NCI-H146 treated with DMSO at 0.1 percent for 48 hours (cell line): ENCODE results near the gene PDCD1.

Source experiments
- DNase-seq: peaks from one replicate; lab custom pipeline; 2025; ENCODE audit not compliant: unreplicated experiment; lab: John Stamatoyannopoulos, UW

PDCD1 gene

DNA sequence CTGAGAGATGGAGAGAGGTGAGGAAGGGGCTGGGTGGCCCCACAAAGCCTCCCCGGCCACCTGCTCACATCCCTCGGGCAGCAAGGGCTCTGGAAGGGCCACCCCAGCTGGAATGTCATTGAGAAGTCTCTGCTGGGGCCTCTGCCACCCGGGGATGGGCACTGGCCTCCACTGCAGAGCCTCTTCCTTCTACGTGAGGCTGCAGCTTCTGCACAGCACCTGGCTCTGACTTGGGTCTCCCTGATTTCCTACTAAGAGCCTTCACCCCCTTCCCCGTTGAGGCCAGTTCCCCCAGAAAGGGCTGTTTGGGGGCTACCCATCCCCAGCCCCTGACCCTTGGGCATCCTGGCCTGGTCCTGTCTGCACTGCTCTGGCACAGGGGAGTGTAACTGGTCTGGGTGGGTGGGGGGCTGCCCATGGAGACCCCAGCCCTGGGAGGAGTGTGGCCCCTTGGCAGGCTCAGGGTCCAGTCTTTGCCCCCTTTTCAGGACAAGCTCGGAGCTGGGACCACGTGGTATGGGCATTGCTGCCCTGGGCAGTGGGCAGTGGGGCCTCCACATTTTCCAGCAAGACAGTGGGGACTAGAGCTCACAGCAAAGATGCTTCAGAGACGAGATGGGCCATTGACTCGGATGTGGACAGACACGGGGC is 5.6 kb downstream of the PDCD1 start:
- no peak for DNase-seq

DNA sequence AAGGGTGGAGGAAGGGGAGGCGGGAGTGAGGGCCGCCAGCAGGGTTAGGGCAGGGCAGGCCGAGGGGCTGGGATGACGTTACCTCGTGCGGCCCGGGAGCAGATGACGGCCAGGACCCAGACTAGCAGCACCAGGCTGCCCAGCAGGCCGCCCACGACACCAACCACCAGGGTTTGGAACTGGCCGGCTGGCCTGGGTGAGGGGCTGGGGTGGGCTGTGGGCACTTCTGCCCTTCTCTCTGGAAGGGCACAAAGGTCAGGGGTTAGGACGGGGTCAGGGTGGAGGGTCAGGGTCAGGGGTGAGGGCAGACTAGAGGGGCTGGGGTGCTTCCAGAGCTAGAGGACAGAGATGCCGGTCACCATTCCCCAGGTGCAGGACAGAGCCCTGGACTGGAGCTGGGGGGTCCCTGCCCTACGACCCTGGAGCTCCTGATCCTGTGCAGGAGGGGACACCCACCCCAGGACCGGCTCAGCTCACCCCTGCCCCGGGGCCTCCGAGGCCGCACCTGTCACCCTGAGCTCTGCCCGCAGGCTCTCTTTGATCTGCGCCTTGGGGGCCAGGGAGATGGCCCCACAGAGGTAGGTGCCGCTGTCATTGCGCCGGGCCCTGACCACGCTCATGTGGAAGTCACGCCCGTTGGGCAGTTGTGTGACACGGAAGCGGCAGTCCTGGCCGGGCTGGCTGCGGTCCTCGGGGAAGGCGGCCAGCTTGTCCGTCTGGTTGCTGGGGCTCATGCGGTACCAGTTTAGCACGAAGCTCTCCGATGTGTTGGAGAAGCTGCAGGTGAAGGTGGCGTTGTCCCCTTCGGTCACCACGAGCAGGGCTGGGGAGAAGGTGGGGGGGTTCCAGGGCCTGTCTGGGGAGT is 6.3 kb downstream of the PDCD1 start:
- DNase-seq = no peak

DNA sequence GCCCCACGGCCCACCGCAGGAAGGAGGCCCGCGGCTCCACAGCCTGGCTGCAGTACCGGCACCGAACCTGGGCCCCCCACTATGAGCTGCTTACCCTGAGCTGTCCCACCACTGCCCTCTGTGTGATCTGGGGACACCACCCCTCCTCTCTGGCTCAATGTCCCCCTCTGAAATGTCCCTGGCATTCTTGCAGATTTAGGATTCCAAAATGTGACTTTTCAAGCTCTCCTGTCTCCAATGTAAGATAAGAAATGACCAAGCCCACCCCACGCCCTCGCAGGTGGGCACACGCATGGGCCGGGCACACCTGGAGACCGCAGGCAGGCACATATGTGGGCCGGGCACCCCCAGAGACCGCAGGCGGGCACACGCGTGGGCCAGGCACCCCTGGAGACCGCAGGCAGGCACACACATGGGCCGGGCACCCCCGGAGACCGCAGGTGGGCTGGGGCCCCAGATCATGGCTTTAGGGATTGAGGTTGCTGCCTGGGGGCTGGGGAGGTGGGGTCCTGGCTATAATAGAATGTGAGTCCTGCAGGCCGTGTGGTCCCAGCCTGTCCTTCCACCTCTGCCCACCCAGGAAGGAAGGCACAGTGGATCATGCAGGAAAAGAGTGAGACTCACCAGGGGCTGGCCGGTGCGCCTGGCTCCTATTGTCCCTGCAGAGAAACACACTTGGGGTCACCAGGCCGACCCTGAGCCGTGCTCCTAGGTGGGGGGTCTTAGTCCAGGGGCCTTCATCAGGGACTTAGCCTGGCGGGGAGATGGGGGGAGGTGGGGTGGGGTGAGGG is 7.2 kb downstream of the PDCD1 start:
- DNase-seq = no peak

DNA sequence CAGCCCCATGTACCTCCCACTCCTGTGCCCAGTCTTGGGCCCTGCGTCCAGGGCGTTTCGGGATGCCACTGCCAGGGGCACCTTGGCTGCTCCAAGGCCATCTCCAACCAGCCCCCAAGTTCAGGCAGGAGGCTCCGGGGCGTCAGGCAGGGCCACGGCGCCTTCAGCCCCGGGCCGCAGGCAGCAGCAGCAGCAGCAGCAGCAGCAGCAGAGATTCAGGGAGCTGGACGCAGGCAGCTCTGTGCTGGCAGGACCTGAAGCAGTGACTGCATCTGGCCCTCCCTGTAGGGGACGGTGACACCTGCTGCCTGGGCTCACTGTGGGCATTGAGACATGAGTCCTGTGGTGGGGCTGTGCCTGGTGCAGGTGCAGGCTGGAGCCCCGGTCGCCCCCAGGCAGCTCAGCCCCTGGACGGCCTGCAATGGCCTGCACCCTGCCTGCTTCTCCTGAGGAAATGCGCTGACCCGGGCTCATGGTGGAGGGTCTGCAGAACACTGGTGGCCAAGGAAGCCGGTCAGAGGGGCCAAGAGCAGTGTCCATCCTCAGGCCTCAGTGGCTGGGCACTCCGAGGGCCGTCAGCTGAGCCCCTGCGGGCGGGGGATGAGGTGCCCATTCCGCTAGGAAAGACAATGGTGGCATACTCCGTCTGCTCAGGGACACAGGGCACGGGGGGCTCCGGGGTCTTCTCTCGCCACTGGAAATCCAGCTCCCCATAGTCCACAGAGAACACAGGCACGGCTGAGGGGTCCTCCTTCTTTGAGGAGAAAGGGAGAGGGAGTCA is 8.0 kb downstream of the PDCD1 start:
- no peak for DNase-seq

DNA sequence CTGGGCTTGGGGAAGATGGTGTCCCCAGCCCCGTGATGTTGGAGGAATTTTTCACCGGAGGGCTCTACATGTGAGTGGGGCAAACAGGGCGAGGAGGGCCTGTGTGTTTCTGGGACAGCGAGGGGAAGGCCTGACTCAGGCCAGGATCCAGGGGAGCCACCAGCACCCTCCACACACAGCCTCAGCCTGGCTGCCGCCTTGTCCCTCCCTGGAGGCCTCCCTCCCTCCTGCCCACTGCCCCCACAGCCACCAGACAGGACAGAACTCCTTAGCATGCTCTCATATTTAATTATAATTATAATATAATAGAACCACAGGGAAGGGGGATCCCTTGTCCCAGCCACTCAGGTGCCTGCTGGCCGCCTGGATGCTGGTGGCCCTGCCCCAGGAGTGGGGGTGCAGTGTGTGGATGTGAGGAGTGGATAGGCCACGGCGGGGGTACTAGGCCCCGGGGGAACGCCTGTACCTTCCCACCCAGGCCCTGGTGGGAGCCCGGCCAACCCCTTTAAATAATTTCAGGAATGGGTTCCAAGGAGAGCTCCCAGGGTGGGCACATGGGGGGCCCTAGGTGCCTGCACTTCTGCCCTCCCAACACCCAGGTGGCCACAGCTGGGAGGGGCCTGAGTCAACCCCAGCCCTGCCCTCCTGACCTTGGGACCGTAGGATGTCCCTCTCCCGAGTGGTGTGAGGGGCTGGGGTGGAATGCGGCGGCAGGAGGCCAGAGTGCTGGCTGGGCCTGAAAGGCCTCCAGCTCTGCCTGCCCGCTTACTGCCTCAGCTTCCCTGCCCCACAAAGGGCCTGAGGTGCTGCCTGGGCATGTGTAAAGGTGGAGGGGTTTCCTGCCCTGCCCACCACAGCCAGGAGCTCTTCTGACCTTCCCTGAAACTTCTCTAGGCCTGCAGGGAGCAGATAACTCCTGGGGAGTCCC is 8.8 kb downstream of the PDCD1 start:
- no peak for DNase-seq

DNA sequence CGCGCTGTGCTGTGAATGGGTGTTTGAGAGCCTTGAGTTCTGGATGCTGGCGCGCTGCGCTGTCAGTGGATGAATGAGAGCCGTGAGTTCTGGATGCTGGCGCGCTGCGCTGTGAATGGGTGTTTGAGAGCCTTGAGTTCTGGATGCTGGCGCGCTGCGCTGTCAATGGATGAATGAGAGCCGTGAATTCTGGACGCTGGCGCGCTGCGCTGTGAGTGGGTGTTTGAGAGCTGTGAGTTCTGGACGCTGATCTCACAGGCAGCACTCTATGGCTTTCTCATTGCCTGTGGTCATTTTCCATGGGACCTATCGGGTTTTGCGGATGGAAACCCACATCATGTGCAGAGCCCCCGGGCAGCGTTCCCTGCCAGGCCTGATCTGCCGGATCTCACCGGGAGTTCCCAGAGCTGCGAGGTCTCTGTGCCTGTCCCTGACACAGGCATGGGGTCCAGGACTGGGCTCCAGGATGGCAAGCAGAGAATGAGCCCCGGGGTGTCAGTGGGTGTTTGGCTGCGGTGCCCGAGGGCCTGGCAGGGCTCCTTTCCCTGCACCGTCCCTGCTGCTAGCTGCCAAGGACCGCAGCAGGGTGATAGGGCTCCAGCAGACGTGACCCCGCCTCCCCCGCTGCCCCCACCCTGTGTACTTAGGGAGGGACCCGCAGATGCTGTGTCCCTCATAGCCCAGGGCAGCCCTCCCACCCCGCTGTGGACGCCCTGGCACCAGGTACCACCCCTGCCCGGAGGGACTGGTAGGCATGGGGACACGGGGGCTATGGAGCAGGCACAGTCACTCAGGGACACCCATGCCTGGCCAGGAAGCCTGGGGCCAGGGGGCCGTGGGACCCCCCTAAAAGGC is 9.7 kb downstream of the PDCD1 start:
- DNase-seq = no peak

DNA sequence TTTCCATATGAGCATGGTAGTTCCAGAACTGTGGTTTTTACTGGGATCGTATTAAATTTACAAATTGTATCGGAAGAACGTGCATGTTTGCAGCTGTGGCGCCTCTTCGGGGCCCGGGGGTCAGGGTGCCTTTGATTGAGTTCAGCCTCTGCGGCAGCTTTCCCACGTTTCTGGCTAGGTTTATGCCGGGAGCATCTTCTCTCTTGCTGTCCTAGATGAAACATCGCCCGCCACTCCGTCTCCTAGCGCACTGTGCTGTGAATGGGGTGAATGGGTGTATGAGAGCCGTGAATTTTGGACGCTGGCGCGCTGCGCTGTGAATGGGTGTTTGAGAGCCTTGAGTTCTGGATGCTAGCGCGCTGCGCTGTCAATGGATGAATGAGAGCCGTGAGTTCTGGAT is 12.3 kb downstream of the PDCD1 start:
- DNase-seq = no peak

DNA sequence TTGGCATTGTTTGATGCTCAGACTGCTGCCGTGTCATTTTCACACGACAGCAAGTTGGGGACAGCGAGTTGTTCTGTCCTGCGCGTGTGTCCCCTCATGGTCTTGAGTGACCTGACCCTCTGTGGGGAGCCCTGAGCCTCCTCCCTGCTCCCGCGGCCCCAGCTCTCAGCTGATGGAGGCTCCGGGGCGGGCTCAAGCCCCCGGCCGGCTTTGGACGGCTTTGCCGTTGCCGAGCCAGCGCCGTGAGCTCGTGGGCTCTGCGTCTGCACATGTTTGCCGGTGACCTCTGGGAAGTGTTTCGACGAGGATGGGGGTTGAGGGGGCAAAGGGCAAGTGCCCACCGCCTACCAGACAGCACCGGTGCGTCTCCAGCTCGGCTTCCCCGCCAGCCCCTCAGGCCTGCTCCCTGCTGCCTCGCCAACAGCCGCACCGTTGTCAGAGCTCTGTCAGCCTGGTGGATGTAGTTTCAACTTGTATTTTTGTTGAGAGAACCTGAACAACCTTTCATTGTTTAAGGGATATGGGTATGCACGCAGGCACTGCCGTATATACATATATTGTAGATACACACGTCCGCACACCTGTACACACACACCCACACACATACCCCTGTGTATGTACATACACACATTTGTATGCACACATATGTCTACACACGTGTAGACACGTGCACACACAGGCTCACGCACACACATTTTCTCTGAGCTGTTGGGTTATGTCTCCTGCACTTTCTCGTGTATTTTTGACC is 13.7 kb downstream of the PDCD1 start:
- no peak for DNase-seq

DNA sequence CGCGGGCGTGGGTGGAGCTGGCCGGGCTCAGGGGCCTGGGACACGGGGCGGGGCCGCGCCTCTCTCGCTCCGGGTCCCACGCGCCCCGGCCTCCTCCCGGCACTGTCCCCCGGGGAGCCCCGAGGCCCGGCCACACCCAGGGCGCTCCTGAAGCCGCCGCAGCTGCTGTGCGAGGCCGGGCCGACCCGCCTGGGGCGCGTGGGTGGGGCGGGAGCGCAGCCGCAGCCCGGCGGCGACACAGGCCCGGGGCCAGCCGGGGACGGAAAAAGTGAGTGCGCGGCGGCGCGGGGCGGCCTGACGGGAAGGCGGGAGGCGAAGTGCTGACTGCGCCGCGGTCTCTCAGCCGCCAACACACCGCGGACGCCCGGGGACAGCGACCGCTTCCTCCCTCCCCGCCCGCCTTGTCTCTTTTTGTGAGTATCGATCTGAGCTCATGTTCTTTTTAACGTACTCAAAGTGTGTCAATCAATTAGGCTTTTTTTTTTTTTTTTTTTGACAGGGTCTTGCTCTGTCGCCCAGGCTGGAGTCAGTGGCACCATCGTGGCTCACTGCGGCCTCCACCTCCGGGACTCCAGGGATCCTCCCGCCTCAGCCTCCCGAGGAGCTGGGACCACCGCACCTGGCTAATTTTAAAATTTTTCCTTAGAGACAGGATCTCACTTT is 14.5 kb downstream of the PDCD1 start:
- DNase-seq = no peak

DNA sequence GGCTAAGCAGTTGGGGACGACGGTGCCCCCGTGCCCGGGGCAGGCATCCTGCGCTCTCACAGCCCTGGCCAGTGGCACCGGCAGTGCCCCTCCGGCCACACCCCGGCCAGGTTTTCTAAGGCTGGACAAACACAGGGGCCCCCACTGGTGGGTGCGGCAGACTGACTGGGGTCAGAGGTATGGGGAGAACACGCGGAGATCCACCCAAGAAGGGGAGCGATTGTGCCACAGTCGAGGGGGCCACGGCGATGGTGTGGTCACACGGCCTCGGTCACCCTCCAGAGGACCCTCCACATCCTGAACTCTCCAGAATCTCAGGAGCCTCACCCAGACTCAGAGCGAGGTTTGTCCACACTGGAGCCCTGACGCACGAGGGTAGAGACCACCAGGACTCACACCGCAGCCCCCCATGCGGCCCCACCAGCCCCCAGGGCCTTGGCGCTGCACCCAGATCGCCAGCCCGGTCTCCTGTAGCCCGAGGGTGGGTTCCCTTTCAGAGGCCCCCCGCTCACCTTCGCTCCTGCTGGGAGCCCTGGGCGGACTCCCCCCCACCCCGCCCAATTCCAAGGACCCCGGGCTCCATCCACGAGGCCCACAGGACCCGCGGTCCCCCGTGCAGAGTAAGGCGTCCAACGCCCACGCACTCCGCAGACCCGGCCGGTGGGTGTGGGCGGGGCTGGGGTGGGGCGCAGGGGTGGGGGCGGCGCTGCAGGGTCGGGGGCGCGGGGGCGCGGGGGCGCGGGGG is 15.2 kb downstream of the PDCD1 start:
- no peak for DNase-seq

DNA sequence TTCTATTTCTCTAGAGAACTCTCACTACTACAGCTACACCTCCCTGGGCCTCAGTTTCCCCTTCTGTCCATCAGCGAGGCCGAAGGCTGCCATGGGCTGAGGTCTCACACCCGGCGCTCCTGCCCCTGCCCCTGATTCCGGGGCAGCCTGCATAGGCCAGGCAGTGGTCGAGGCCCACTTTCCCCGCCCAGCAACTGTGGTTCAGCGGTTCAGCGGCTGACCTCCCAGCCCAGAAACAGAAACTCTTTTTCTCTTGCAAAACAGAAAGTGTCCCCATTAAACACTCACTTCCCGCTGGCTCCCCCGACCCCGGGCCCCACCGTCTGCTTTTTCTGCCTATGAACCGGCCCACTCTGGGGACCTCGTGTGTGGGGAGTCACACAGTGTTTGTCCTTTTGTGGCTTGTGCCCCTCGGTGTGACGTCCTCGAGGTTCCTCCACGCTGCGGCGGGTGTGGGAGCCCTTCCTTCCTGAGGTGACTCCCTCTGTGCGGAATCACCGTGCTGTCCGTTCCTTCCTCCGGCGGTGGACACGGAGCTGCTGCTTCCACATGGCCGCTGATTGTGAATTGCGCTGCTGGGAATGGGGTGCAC is 16.0 kb downstream of the PDCD1 start:
- no peak for DNase-seq

DNA sequence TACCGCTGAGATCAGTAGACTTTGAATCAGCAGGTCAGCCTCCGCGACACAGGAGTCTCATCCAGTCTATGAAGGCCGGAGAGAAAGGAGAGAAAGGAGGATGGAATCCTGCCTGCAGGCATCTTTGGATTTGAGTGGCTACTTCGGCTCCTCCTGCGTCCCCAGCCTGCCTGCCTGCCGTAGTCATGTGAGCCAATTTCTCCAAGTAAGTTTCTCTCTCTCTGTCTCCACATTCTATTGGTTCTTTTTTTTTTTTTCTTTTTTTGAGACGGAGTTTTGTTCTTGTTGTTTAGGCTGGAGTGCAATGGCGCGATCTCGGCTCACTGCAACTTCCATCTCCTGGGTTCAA is 16.7 kb downstream of the PDCD1 start:
- no peak for DNase-seq

DNA sequence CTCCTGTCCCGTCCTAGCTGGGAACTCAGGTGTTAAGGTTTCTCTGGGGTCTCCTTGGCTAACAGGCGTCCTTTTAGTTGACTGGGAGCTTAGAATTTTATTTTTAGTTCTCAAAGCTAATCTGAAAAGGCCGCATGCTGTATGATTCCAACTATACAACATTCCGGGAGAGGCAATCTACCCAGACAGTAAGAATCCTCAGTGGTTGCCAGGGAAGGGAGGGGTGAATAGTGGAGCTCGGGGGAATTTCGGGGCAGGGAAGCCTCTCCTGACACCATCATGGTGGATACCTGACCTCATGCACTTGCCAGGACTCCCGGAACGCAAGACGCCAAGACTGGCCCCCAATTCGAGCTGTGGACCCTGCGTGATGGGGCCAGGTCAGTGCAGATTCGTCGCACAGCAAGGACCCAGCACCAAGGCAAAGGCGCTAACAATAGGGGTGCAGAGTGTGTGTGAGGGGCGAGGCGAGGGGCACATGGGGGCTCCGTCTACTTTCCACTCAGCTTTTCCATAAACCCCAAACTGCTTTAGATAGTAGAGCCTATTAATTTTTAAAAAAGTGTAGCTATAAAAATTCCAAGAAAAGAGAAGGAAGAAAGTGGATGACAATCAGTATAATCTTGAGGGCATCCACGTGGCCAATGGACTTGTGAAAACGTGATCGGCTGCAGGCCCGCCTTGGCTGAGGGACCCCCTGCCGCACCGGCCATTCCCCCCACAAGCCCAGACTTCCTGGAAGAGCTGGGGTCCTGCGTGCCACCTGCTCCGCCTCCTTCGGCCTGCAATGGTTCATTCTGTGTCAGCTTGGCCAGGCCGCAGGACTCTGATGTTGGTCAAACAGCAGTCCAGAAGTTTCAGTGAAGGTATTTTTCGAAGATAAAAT is 17.3 kb downstream of the PDCD1 start:
- DNase-seq = no peak

DNA sequence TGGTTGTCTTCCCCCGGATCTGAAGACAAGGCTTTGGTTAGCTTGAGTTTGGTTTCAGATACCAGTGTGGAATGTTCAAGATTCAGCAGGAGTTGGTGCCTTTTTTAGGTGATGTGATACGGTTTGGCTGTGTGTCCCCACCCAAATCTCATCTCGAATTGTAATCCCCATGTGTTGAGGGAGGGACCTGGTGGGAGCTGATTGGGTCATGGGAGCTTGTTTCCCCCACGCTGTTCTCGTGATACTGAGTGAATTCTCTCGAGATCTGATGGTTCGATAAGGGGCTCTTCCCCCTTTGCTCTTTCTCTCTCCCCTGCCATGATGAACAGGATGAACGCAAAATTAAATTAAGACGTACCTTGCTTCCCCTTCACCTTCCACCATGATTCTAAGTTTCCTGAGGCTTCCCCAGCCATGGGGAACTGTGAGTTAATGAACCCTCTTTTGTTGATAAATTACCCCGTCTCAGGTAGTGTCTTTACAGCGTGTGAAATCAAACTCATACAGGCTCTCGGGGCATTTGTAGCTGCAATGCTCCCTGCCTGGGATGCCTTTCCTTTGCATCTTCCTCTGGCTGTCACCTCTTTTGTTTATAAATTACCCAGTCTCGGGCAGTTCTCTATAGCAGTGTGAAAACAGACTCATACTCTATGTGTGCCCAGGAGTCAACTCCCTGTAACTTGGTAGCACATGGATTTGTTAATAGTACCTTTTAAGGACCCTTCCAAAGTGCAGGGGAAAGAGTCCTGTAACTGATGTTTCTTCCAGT is 21.3 kb downstream of the PDCD1 start:
- DNase-seq = no peak

DNA sequence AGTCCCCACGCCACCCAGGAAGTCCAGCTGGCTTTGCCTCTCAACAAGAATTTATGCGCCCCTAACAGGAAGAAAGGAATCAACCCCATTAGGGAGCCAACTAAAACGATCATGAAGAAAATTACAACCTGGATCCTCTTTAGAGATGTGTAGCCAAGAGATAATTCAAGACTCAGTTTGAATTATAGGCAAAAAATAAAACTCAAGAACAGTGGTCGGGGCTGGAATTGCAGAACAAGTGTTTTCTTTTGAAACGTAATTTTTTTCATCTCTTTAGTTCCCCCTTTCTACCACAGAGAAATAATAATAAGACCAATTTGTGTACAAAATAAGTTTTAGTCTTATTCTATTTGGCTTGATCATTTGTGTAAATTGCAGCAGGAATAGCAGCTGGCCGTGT is 22.4 kb downstream of the PDCD1 start:
- no peak for DNase-seq
